GM18907 (cell line): Measurements from ENCODE around the gene DNAJC5G.
A peak's percentile ranks its signal among the peaks of the same experiment; 100 is the strongest.

Experiments
- ATAC-seq: cut with Tn5 transposase; IDR thresholded peaks from one replicate; pipeline ENCODE4 v1.9.1; 2021; ENCODE audit warnings: mild to moderate bottlenecking, moderate library complexity; ENCODE audit not compliant: unreplicated experiment

DNAJC5G gene

GRCh38 chr2:27275211-27276150, at the start of gene DNAJC5G:
TSS of gene DNAJC5G (plus strand) at chr2:27275433. CDS start at chr2:27276729, 1,296 bp downstream.
- ATAC-seq, result no peak

- no peak for ATAC-seq
Measured at GRCh38 chr2:27225526-27225925, 49.7 kb upstream of the DNAJC5G start.

GRCh38 chr2:27227501-27227900, 47.7 kb upstream of the DNAJC5G start:
- no peak for ATAC-seq

- no peak for ATAC-seq
Measured at GRCh38 chr2:27231921-27232320, 43.3 kb upstream of the DNAJC5G start.

GRCh38 chr2:27233341-27233740, 41.9 kb upstream of the DNAJC5G start:
- ATAC-seq, result no peak

GRCh38 chr2:27236136-27236535, 39.1 kb upstream of the DNAJC5G start:
- no peak for ATAC-seq

GRCh38 chr2:27236626-27237025, 38.6 kb upstream of the DNAJC5G start:
- ATAC-seq, result no peak

- no peak for ATAC-seq
Measured at GRCh38 chr2:27237341-27237945, 37.8 kb upstream of the DNAJC5G start.

GRCh38 chr2:27238976-27239375, 36.3 kb upstream of the DNAJC5G start:
- no peak for ATAC-seq

- ATAC-seq, result no peak
Measured at GRCh38 chr2:27240406-27240805, 34.8 kb upstream of the DNAJC5G start.

GRCh38 chr2:27241761-27242613, 33.2 kb upstream of the DNAJC5G start:
- no peak for ATAC-seq

- ATAC-seq, result no peak
Measured at GRCh38 chr2:27242614-27242951, 32.6 kb upstream of the DNAJC5G start.

GRCh38 chr2:27243391-27244130, 31.7 kb upstream of the DNAJC5G start:
- no peak for ATAC-seq

GRCh38 chr2:27245116-27245515, 30.1 kb upstream of the DNAJC5G start:
- ATAC-seq, result no peak

- ATAC-seq, result no peak
Measured at GRCh38 chr2:27245626-27246025, 29.6 kb upstream of the DNAJC5G start.

GRCh38 chr2:27247893-27248292, 27.3 kb upstream of the DNAJC5G start:
- ATAC-seq, result no peak

- no peak for ATAC-seq
Measured at GRCh38 chr2:27249159-27249890, 25.9 kb upstream of the DNAJC5G start.

- peak; percentile 44 for ATAC-seq
Measured at GRCh38 chr2:27249891-27250651, 25.2 kb upstream of the DNAJC5G start.

GRCh38 chr2:27250652-27251379, 24.4 kb upstream of the DNAJC5G start:
- no peak for ATAC-seq
